Glutamatergic neuron (in vitro differentiated cells): ENCODE data around the gene CES2. TPM values are rescaled to one million over a fixed set of nuclear protein-coding genes. Genes with fewer than 3 reads are reported as not detected.
"Not testable (repeated sequence)": the region's sequence is repeated elsewhere in the genome, so short reads cannot be mapped to it uniquely, and the experiment has no call there.

Source experiments
- DNase-seq: peaks from one replicate; pipeline ENCODE4 v3.0.0; 2022
- H3K27ac Mint-ChIP-seq: one replicate; pipeline ENCODE4 v1.8.0; 2020; ENCODE audit warnings: mild to moderate bottlenecking, mixed read lengths, inconsistent platforms; ENCODE audit not compliant: unreplicated experiment
- H3K27me3 Mint-ChIP-seq: one replicate; pipeline ENCODE4 v1.8.0; 2020; ENCODE audit warnings: mild to moderate bottlenecking, moderate library complexity, mixed read lengths, inconsistent platforms; ENCODE audit not compliant: unreplicated experiment
- H3K36me3 Mint-ChIP-seq: one replicate; pipeline ENCODE4 v1.8.0; 2020; ENCODE audit warnings: mild to moderate bottlenecking, mixed read lengths, inconsistent platforms; ENCODE audit not compliant: unreplicated experiment
- H3K4me1 Mint-ChIP-seq: one replicate; pipeline ENCODE4 v1.8.0; 2020; ENCODE audit warnings: mild to moderate bottlenecking, low read depth, mixed read lengths, inconsistent platforms; ENCODE audit not compliant: unreplicated experiment
- H3K4me3 Mint-ChIP-seq: one replicate; pipeline ENCODE4 v1.8.0; 2020; ENCODE audit warnings: mild to moderate bottlenecking, mixed read lengths, inconsistent platforms; ENCODE audit not compliant: unreplicated experiment
- H3K9me3 Mint-ChIP-seq: one replicate; pipeline ENCODE4 v1.8.0; 2020; ENCODE audit warnings: mild to moderate bottlenecking, moderate library complexity, mixed read lengths, inconsistent platforms; ENCODE audit not compliant: unreplicated experiment
- CTCF ChIP-seq: fragments of 200-600 bp; sonication (generic); IDR thresholded peaks from one replicate; pipeline ENCODE4 v1.5.0; 2021; ENCODE audit not compliant: partially characterized antibody, unreplicated experiment
- total RNA-seq: library from RNA; stranded (reverse); fragmentation: NEBNext Ultra II Directional; extraction: Animal tissue kit (Norgen Biotek cat#: 25700); gene quantifications from one replicate; pipeline ENCODE4 v1.2.1, GENCODE V29; 2021; ENCODE audit not compliant: unreplicated experiment

The CES2 gene
- total RNA-seq, 1 donor from 2014 or later = 38.6 TPM

- no peaks in the 10 kb centered on the region for H3K4me1 Mint-ChIP-seq
Measured at GRCh38 chr16:66983033-66983432, 47.7 kb downstream of the CES2 start.

GRCh38 chr16:66984892-66985311, 49.6 kb downstream of the CES2 start:
- Mint-ChIP-seq H3K27me3 (peaks cover 3% of the 10 kb centered on the region), H3K36me3 (no peaks in the 10 kb centered on the region), H3K9me3 (peaks cover 6% of the 10 kb centered on the region), H3K27ac (no peak overlapping the region), H3K4me1 (no peaks in the 10 kb centered on the region), H3K4me3 (no peak overlapping the region)
- TF ChIP-seq CTCF = no peak
- DNase-seq = no peak

More at GRCh38 chr16:66983033-66983432, 47.7 kb downstream of the CES2 start:
- Mint-ChIP-seq H3K36me3 (no peaks in the 10 kb centered on the region), H3K27ac (no peak overlapping the region), H3K9me3 (peaks cover 4% of the 10 kb centered on the region), H3K4me3 (no peak overlapping the region), H3K27me3 (peaks cover 2% of the 10 kb centered on the region)
- no peak for DNase-seq
- TF ChIP-seq CTCF = no peak

DNA sequence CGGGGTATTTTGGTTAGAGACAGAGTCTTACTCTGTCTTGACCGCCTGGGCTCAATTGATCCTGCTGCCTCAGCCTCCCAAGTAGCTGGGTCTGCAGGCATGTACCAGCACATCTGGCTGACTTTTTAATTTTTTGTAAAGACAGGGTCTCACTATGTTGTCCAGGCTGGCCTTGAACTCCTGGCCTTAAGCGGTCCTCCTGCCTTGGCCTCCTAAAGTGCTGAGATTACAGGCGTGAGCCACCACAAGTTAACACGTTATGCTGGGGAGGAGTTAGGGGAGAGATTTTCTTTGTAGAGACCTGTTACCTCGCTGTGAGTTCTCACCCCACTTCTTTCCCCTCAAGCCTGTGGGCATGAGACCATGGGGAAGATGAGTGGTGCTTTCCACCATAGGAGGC, 51.2 kb downstream of the CES2 start:
- Mint-ChIP-seq H3K27me3 (peaks cover 3% of the 10 kb centered on the region), H3K4me3 (no peak overlapping the region), H3K9me3 (peaks cover 4% of the 10 kb centered on the region), H3K27ac (no peak overlapping the region), H3K36me3 (no peaks in the 10 kb centered on the region), H3K4me1 (no peaks in the 10 kb centered on the region)
- no peak for DNase-seq
- no peak for TF ChIP-seq CTCF

DNA sequence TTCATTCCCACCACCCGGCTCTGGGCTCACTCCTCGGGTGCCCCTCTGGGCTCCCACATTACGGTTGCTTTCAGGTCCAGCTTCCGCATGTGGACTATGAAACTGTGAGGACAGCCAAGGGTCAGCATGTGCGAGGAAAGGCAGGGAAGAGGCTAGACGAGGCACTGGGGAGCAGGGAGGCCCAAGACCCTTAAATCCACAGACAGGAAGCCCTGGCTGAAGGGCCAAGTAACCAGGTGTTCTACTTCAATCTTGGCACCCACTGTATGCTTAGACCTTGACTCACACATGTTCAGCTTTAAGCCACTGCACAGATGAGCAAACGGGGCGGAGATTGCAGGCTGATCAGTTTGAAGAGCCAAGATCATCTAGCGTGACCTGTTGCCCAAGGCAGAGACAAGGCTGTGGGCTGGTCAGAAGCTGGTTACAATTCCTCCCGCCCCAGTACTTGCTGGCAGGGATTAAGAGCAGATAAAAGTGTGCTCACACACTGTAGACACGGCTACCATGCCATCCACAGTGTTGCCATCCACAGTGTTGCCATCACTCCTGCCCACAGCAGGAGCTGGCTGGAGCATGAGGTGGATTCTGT, 53.0 kb downstream of the CES2 start, which contains the start of gene CES4A:
TSS of gene CES4A (plus strand) at position 393 of the 592 bp plus-strand sequence. CDS start at position 577, 184 bp downstream.
- Mint-ChIP-seq H3K4me1 (no peaks in the 10 kb centered on the region), H3K27ac (no peak within 1 kb of the TSS), H3K27me3 (peaks cover 3% of the 10 kb centered on the region), H3K4me3 (no peak within 1 kb of the TSS), H3K9me3 (peaks cover 4% of the 10 kb centered on the region), H3K36me3 (no peaks in the 10 kb centered on the region)
- TF ChIP-seq CTCF = no peak
- DNase-seq = no peak

- Mint-ChIP-seq H3K4me1 (no peaks in the 10 kb centered on the region), H3K27ac (no peak overlapping the region), H3K27me3 (peaks cover 1% of the 10 kb centered on the region), H3K36me3 (no peaks in the 10 kb centered on the region), H3K9me3 (peaks cover 2% of the 10 kb centered on the region), H3K4me3 (no peak overlapping the region)
- no peak for TF ChIP-seq CTCF
- DNase-seq = no peak
Measured at GRCh38 chr16:66991545-66992077, 56.3 kb downstream of the CES2 start.

- H3K36me3 Mint-ChIP-seq, H3K4me1 Mint-ChIP-seq, H3K9me3 Mint-ChIP-seq, H3K4me3 Mint-ChIP-seq, H3K27me3 Mint-ChIP-seq, DNase-seq, H3K27ac Mint-ChIP-seq: not testable (repeated sequence)
Measured at GRCh38 chr16:66993558-66993957, 58.2 kb downstream of the CES2 start.
